Measurements from ENCODE around the gene ATXN7L2. TPM values are rescaled to one million over a fixed set of nuclear protein-coding genes. Genes with fewer than 3 reads are reported as not detected.

Gene ATXN7L2
- total RNA-seq, 4 donors from 2014 or later: 6.5 to 6.8 (median 6.5) TPM

- Histone ChIP-seq H3K27me3 (no peaks in the 10 kb centered on the region), H3K36me3 (no peaks in the 10 kb centered on the region), H3K9me3 (no peaks in the 10 kb centered on the region), H3K27ac (no peak overlapping the region), H3K4me3 (no peak overlapping the region), H3K4me1 (peaks cover 0 to 41% (median 12%) of the 10 kb centered on the region in 4 donors)
- 82 to 92% methylated on average over 9 of the region's 9 CpGs for WGBS, 2 donors
- DNase-seq (ENCODE audit: low spot score in 2 of 2): no peak
- TF ChIP-seq POLR2A (IDR thresholded peaks at IDR 0.05): no peak
- no peak for TF ChIP-seq EP300 (IDR thresholded peaks at IDR 0.05)
- no peak for TF ChIP-seq CTCF (IDR thresholded peaks at IDR 0.05)
Measured at GRCh38 chr1:109527846-109528695, 44.4 kb downstream of the ATXN7L2 start.

DNA sequence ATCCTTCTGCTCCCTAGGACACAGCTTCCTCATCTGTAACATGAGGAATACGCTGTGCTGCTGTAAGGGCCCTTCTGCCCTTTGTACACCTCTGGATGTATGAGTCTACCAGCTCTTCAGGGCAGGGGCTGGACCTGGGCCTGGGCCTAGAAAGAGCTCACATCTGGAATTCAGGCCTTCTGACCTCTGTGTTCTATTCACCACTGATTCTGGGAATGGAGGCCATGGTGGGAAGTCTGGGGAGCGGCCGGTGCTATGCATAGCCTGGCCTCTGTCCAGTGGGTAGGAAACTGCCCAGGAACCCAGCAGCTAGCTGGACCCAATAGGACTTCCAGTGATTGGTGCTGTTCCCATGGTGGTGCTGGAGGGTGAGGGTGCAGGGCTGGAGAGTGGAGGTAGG is 45.0 kb downstream of the ATXN7L2 start:
- DNase-seq (ENCODE audit: low spot score in 2 of 2): no peak
- no peaks in the 10 kb centered on the region for H3K9me3 ChIP-seq
- H3K4me1 ChIP-seq: peaks cover 0 to 42% (median 12%) of the 10 kb centered on the region in 4 donors
- H3K4me3 ChIP-seq: no peak overlapping the region
- H3K27me3 ChIP-seq: no peaks in the 10 kb centered on the region
- TF ChIP-seq CTCF (IDR thresholded peaks at IDR 0.05) (no peak), EP300 (IDR thresholded peaks at IDR 0.05) (no peak)
- no peak overlapping the region for H3K27ac ChIP-seq
- no peaks in the 10 kb centered on the region for H3K36me3 ChIP-seq
- WGBS, 2 donors: 81 to 85% methylated on average over 3 of the region's 3 CpGs

- Histone ChIP-seq H3K4me3 (no peak overlapping the region), H3K9me3 (no peaks in the 10 kb centered on the region), H3K27ac (no peak overlapping the region), H3K27me3 (no peaks in the 10 kb centered on the region), H3K4me1 (peaks cover 0 to 42% (median 12%) of the 10 kb centered on the region in 4 donors), H3K36me3 (no peaks in the 10 kb centered on the region)
- no peak for TF ChIP-seq POLR2A (IDR thresholded peaks at IDR 0.05)
- no peak for TF ChIP-seq EP300 (IDR thresholded peaks at IDR 0.05)
- WGBS, 2 donors: 30 to 41% methylated on average over 5 to 8 of the region's 8 CpGs
- DNase-seq (ENCODE audit: low spot score in 2 of 2): no peak
Measured at GRCh38 chr1:109529881-109530456, 46.3 kb downstream of the ATXN7L2 start.

- no peaks in the 10 kb centered on the region for H3K36me3 ChIP-seq
- WGBS, 2 donors: 63 to 74% methylated on average over 9 to 13 of the region's 13 CpGs
- H3K4me3 ChIP-seq: no peak overlapping the region
- no peak overlapping the region for H3K27ac ChIP-seq
- no peaks in the 10 kb centered on the region for H3K9me3 ChIP-seq
- no peaks in the 10 kb centered on the region for H3K27me3 ChIP-seq
- H3K4me1 ChIP-seq: peaks cover 0 to 42% (median 13%) of the 10 kb centered on the region in 4 donors
- DNase-seq (ENCODE audit: low spot score in 2 of 2): no peak
- no peak for TF ChIP-seq EP300 (IDR thresholded peaks at IDR 0.05)
- TF ChIP-seq POLR2A (IDR thresholded peaks at IDR 0.05): no peak
- no peak for TF ChIP-seq CTCF (IDR thresholded peaks at IDR 0.05)
Measured at GRCh38 chr1:109530457-109531087, 46.9 kb downstream of the ATXN7L2 start.

- WGBS, 2 donors: 68 to 83% methylated on average over 4 of the region's 4 CpGs
- Histone ChIP-seq H3K4me1 (peaks cover 0 to 49% (median 14%) of the 10 kb centered on the region in 4 donors), H3K27ac (peak overlapping the region in 1 of 4 donors; percentile 43), H3K36me3 (no peaks in the 10 kb centered on the region), H3K4me3 (no peak overlapping the region), H3K27me3 (no peaks in the 10 kb centered on the region), H3K9me3 (no peaks in the 10 kb centered on the region)
- no peak for DNase-seq (ENCODE audit: low spot score in 2 of 2)
- TF ChIP-seq EP300 (IDR thresholded peaks at IDR 0.05) (no peak), POLR2A (IDR thresholded peaks at IDR 0.05) (no peak)
Measured at GRCh38 chr1:109531380-109531779, 47.7 kb downstream of the ATXN7L2 start.

Measured in tibial nerve (tissue), 4 donors.